Suprapubic skin (tissue), 3 donors: ENCODE measurements around the gene CROT.

Experiments used
- CTCF ChIP-seq, 2 donors: fragments of 200-600 bp in 1 of 2; fragments of 450-650 bp in 1 of 2; sonication (generic) in 1 of 2; IDR thresholded peaks; one replicate each; pipeline ENCODE4 v1.5.1; 2016 to 2019; ENCODE audit warnings: antibody characterized with exemption in 2 of 2, mild to moderate bottlenecking in 1 of 2, moderate library complexity in 1 of 2
- EP300 ChIP-seq: sonication (generic); formaldehyde crosslinking; IDR thresholded peaks from one replicate; pipeline ENCODE4 v1.6.1; 2017; ENCODE audit warnings: antibody characterized with exemption
- POLR2A ChIP-seq, 2 donors: fragments of 450-650 bp; IDR thresholded peaks; one replicate each; pipeline ENCODE4 v1.6.1; 2017; ENCODE audit warnings: antibody characterized with exemption in 2 of 2, mild to moderate bottlenecking in 2 of 2, moderate library complexity in 2 of 2

- TF ChIP-seq POLR2A (IDR thresholded peaks at IDR 0.05) (no peak), CTCF (IDR thresholded peaks at IDR 0.05) (no peak), EP300 (no peak)
These were observed 2.2 kb downstream of the CROT start for GRCh38 chr7:87347664-87348063.
